GM04504 (cell line): Measurements from ENCODE around the gene TMEM132C.

Source experiments
- DNase-seq: peaks from one replicate; pipeline ENCODE4 v3.0.0-alpha.2; 2012; ENCODE audit warnings: low read depth

The TMEM132C gene

DNA sequence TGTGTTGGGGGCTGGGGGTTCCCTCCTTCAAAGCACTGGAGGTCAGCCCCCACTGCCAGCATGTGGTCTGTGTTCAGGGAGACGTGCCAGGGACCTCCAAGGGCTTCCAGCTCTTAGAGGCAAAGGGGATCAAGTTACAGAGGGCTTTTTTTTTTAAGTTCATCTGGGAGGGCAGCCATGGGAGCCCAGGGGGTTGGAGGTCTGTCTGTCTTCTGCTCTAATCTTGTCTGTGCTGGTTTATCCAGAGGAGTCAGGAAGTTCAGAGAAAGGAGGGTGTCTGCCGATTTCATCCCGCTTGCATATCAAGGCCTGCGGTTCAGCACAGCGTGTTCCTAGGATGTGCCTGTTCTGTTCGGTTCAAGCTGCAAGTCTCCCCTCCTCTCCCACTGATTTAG, 72.2 kb downstream of the TMEM132C start:
- DNase-seq = no peak

- DNase-seq = no peak
Measured at GRCh38 chr12:128339631-128340030, 72.7 kb downstream of the TMEM132C start.

- no peak for DNase-seq
Measured at GRCh38 chr12:128353301-128353700, 86.3 kb downstream of the TMEM132C start.

DNA sequence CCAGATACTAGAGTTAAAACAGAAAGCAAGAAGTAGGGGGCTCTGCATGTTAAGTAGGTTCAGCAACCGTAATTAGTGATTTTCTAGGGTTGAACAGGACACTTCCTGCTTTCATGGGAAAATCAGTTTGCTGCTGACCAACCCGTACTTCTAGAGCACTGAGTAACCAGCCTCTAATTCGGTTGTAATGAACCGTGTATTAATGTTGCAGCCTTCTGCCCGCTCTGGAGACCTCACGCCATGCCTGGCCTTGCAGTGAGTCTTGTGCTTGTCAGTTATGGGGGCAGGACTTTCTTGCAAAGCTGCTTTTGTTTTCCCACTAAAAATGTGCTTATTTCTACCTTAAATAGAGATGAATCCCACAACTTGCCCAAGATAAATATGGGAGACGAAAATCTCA, 89.6 kb downstream of the TMEM132C start:
- DNase-seq = no peak

DNA sequence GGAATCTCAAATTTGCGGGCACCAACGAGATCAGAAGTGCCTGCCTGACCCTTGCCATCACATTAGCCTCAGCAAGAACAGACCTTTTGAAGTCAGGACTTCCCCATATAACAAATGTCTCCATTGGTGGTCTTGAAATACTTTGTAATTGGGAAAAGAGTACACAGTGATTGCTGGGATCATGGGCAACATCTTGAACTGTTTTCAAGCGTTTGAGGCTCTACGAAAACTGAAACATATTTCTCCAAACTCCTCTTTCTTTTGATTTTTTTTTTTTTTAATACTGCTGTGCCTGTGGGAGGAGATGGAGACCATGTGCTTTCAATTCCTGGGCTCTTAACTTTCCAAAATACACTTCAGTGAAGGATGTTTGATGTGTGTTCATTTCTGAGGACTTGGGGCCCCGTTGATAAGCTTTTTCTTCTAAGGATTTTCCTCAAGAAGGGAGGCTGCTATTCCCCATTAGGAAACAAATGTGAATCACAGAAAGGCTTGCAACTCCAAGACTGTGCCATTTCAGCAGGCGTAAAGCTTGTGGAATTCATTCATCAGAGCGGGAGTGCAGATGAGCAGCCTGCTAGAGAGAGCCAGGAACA, 94.5 kb downstream of the TMEM132C start:
- DNase-seq = no peak

DNA sequence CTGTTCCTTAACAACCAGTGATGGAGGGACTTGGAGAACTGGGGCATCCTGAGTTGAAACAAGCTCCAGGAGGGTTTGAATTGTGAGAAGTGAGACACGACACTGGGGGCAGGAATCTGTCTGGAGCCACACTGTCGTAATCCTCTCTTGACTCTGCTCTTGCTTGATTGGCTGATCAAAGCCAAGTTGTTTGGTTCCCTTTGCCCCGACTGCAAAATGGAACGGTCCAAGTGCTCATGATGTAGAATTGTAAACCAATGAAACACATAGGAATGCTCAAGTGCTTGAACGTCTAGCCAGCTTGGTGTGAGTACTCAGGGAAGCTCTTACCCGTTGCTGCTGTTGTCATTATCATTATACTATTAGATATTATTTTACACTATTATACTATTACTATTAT, 98.1 kb downstream of the TMEM132C start:
- no peak for DNase-seq

- DNase-seq = no peak
Measured at GRCh38 chr12:128365651-128366231, 98.8 kb downstream of the TMEM132C start.

- no peak for DNase-seq
Measured at GRCh38 chr12:128367961-128368360, 101.0 kb downstream of the TMEM132C start.

DNA sequence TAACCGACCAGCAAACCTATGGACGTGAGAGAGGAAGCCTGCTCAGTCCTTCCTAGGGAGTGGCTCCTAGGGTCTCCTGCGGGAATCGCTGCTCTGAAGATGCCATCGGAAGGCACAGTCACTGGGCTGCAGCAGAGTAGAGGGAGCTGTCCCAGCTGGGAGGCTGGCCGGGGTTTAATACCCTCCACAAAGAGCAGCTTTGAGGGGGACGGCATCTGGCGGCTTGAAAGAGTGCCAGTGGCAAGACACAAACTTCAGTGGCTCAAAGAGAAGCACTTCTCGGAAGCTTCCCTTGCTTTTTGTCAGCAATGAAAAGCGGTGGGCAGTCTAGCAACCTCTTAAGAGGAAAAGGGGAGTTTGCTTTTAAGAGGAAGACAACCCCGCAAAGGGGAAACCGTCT, 114.6 kb downstream of the TMEM132C start:
- no peak for DNase-seq

DNA sequence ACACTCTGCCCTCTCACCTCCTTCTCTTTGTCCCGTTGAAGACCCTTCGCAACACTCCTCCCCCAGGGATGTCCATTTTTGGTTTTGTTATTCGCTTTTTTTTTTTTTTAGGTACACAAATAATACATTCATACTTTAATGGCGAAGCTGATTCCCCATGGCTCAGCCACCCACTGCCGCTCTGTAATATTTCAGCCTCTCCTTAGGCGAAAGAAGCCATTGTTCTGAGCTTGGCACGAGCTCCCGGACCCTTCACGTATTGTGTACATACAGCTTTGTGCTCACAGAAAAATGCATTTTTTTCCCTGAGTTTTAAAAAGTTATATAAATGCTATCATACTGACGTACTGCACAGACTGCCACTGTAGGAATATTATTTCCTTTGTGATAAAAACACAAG, 115.0 kb downstream of the TMEM132C start:
- no peak for DNase-seq

DNA sequence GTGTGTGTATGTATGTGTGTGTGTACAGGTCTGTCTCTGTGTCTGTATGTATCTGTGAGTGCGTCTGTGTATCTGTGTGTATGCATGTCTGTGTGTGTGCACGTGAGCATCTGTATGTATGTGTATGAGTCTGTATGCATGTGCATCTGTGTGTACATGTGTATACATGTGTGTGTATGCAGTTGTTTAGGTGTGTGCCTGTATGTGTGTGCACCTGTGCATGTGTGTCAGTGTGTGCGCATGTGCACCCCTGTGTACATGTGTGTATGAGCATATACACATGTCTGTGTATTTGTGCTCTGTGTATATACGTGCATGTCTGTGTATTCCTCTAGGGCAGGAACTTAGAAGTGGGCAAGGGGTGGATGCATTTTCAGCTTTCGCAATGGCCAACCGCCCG, 116.0 kb downstream of the TMEM132C start:
- no peak for DNase-seq

GRCh38 chr12:128383357-128383937, 116.5 kb downstream of the TMEM132C start:
- DNase-seq = no peak

GRCh38 chr12:128385736-128386135, 118.8 kb downstream of the TMEM132C start:
- no peak for DNase-seq

GRCh38 chr12:128387811-128388422, 120.9 kb downstream of the TMEM132C start:
- DNase-seq = no peak

GRCh38 chr12:128388461-128389000, 121.6 kb downstream of the TMEM132C start:
- no peak for DNase-seq

DNA sequence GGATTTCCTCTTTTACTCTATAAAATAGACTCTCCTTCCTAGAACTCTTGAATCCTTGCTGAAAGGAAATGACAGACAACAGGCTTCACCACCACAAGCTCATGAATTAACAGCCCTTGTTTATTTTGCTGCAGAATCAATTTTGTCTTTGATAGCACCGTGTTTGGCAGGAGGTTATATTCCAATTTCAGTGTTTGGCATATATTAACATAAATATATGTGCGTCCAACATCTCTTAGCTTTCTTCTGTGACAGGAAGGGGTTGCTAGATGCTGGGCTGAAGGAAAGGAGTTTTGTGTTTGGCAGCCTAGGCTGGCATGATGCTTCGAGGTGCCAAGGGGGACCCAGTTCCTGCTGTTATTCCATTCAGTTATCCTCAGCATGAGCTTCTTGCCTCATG, 126.4 kb downstream of the TMEM132C start:
- no peak for DNase-seq

DNA sequence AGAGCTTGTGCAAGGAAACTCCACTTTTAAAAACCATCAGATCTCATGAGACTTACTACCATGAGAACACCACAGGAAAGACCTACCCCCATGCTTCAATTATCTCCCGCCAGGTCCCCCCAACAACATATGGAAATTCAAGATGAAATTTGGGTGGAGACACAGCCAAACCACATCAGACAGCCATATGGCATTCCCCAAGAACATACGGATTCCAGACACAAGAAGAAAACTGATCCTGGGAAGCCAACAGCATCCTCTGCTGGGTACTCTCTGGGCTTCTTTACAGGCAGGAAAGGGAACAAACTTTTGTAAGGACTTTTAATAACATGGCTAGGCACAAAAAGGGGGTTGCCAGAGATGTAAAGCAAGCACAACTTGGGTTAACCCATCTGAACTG, 127.2 kb downstream of the TMEM132C start:
- DNase-seq = no peak

DNA sequence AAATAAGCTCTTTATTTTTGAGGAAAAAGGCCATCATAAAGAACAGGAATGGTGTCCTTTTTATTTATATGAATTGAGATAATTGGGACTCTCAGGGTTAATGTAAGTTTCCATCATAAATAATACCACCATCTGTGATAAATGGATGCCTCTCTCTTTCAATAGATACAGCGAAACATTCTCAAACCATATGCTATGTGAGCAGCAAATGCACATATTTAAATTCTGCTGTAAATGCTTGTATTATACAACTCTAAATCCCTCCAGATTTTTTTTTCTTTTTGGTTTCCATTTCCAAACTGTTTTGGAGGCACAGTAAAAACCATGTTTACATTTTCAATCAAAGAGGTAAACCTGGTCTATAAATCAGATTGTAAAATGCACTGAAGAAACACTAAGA, 132.3 kb downstream of the TMEM132C start:
- no peak for DNase-seq

- no peak for DNase-seq
Measured at GRCh38 chr12:128402486-128403243, 135.7 kb downstream of the TMEM132C start.

GRCh38 chr12:128408669-128409068, 141.7 kb downstream of the TMEM132C start:
- no peak for DNase-seq

DNA sequence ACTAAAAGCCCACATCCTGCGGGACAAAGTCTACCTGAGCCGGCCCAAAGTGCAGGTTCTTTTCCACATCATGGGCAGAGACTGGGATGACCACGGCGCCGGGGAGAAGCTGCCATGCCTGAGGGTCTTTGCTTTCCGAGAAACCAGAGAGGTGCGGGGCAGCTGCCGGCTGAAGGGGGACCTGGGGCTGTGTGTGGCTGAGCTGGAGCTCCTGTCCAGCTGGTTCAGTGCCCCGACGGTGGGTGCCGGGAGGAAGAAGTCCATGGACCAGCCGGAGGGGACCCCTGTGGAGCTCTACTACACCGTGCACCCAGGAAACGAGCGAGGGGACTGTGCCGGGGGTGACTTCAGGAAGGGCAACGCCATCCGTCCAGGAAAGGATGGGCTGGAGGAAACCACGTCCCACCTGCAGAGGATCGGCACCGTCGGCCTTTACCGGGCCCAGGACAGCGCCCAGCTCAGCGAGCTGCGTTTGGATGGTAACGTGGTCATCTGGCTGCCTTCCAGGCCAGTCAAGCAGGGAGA, 148.1 kb downstream of the TMEM132C start:
- DNase-seq = no peak

GRCh38 chr12:128418944-128419343, 152.0 kb downstream of the TMEM132C start:
- DNase-seq = no peak
